ENCODE measurements around the gene CCDC85C. TPM values are rescaled to one million over a fixed set of nuclear protein-coding genes. Genes with fewer than 3 reads are reported as not detected.

Gene CCDC85C
- total RNA-seq, 1 donor from 2014 or later: 49.1 TPM

DNA sequence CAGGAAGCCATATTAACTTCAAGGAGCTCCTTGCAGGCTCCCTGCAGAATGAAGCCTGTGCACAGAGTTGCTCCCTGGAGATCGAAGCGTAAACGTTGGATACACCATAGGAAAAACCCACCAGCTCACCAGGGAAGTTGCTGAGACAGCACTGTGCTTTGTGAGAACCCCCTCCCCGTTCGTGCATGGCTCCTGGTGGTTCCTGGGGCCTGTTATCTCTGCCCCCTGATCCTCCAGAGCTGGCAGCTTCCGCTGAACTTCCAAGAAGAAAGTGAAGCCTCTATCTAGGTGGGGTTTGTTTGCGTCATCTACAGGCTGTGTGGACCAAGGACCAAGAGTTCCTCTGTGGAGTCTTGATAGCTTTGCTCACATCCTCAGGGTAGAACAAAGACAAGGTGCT, 2.4 kb upstream of the CCDC85C start:
- Mint-ChIP-seq H3K9me3 (no peaks in the 10 kb centered on the region), H3K36me3 (no peaks in the 10 kb centered on the region), H3K27ac (no peak overlapping the region), H3K4me1 (ENCODE audit: unreplicated experiment) (peaks cover 24% of the 10 kb centered on the region), H3K27me3 (peaks cover 9% of the 10 kb centered on the region), H3K4me3 (peak overlapping the region; percentile 34)
- no peak for DNase-seq (ENCODE audit: extremely low spot score, unreplicated experiment)
- TF ChIP-seq, protein P1, sequence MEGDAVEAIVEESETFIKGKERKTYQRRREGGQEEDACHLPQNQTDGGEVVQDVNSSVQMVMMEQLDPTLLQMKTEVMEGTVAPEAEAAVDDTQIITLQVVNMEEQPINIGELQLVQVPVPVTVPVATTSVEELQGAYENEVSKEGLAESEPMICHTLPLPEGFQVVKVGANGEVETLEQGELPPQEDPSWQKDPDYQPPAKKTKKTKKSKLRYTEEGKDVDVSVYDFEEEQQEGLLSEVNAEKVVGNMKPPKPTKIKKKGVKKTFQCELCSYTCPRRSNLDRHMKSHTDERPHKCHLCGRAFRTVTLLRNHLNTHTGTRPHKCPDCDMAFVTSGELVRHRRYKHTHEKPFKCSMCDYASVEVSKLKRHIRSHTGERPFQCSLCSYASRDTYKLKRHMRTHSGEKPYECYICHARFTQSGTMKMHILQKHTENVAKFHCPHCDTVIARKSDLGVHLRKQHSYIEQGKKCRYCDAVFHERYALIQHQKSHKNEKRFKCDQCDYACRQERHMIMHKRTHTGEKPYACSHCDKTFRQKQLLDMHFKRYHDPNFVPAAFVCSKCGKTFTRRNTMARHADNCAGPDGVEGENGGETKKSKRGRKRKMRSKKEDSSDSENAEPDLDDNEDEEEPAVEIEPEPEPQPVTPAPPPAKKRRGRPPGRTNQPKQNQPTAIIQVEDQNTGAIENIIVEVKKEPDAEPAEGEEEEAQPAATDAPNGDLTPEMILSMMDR (conservative IDR thresholded peaks at IDR 0.05): no peak

DNA sequence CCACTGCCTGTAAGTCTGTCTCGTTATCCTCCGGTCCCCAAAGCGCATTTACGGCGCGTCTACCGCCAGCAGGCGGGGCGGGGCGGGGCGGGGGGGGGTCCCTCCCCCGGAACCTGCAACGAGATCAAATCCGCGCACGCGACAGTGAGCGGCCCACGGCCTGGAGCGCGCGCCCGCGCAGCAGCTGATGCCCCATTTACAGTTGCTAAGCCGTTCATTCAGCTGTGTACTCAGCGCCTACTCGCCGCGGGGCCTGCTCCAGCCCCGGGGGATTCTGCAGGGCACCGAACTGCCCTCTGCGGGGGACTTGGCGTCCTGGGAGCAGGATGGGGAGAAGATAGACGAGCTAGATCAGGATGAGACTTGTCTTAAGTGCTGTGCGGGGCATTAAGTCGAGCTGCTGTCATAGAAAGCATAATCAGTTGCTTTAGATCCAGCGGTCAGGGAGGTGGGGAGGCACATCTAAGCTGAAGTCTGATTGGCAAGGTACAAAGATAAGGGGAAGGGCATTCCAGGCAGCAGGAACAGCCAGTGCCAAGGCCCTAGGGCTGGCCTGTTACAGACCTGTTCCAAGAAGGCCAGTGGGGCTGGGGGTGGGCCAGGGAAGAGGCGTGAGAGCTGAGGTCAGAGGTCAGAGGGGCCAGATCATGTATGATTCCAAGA, 1.4 kb upstream of the CCDC85C start:
- Mint-ChIP-seq H3K4me1 (ENCODE audit: unreplicated experiment) (peaks cover 33% of the 10 kb centered on the region), H3K4me3 (peak overlapping the region; percentile 89), H3K27me3 (peaks cover 9% of the 10 kb centered on the region), H3K9me3 (no peaks in the 10 kb centered on the region), H3K27ac (peak overlapping the region; percentile 82), H3K36me3 (no peaks in the 10 kb centered on the region)
- no peak for DNase-seq (ENCODE audit: extremely low spot score, unreplicated experiment)
- TF ChIP-seq, protein P1 (conservative IDR thresholded peaks at IDR 0.05): no peak

DNA sequence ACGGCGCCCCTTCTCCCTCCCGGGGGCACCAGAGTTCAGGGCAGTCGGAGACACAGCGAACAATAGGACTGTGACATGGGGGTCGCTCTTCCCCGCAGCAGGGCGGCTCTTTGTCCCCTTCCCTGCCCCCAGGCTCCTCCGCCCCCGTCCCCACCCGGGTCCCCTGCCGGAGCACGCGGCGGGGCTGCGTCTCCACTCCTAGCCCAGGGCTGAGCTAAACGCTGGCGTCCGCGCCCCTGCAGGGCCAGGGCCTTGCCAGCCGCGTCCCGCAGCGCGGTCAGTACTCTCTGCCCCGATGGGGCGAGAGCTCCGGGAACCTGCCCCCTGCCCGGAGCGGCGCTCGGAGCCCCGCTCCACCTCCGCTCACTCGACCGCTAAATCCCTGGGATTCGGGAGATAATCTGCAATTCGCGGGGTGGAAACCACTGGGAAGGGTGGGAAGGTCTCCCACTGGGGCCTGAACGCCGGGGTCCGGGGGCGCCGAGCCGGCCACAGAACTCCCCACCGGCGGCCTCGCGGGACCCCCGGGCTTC, 825 bp upstream of the CCDC85C start:
- Mint-ChIP-seq H3K9me3 (no peaks in the 10 kb centered on the region), H3K27ac (peak overlapping the region; percentile 94), H3K4me1 (ENCODE audit: unreplicated experiment) (peaks cover 35% of the 10 kb centered on the region), H3K36me3 (no peaks in the 10 kb centered on the region), H3K4me3 (peak overlapping the region; percentile 89), H3K27me3 (peaks cover 9% of the 10 kb centered on the region)
- DNase-seq (ENCODE audit: extremely low spot score, unreplicated experiment): peak; percentile 81
- TF ChIP-seq, protein P1 (conservative IDR thresholded peaks at IDR 0.05): no peak

DNA sequence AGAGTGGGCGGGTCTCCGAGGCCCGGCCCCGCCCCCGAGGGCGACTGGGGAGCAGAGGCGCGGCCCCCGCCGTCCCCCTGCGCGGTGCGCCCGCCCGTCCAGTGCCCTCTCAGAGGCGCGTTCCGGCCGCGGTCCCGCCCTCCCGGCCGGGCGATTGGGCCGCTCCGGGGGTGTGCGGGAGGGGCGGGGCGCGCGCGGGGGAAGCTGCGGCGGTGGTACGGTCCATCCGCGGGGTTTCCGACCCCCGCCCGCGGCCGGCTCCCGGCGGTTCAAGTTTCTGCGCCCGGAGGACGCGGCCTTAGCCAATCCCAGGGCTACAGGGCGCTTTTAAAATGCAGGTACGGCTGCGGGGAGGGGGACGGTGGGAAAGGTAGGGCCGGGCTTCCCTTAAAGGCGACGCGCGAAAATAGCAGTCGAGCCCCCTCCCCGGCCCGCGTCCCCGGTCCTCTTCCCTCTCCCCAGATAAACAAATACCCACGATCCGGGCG, 315 bp upstream of the CCDC85C start:
- H3K4me3 Mint-ChIP-seq: peak overlapping the region; percentile 89
- peak overlapping the region; percentile 94 for H3K27ac Mint-ChIP-seq
- DNase-seq (ENCODE audit: extremely low spot score, unreplicated experiment): peak; percentile 99
- no peaks in the 10 kb centered on the region for H3K9me3 Mint-ChIP-seq
- no peaks in the 10 kb centered on the region for H3K36me3 Mint-ChIP-seq
- H3K27me3 Mint-ChIP-seq: peaks cover 9% of the 10 kb centered on the region
- TF ChIP-seq, protein P1 (conservative IDR thresholded peaks at IDR 0.05): no peak
- peaks cover 35% of the 10 kb centered on the region for H3K4me1 Mint-ChIP-seq (ENCODE audit: unreplicated experiment)

DNA sequence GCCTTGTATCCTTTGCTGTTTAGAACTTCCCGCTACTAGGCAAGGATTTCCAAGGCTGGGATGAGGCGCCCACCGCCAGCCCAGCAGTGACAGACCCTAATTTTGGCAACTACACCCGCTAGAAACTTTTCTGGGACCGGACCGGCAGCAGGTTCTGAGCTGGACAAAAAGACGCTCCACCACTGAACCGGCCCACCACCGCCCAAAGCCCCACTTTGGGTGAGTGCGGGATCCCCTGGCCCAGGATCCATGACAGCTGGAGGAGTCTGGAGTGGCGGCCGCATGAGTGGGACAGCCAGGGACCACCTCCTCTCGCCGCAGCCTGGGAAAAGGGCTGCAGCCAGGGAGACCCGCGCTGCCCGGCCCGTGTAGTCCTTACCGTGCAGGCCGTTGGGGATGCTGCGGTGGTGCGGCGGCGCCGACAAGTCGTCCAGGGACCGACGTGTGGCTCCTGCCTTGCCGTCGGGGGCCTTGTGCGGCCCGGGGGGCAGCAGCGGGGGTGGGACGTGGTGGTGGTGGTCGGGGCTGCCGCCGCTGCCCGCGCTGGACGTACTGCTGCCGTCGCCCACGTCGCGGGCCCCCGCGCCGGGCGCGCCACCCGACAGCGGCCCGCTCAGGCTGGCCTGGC, 1.1 kb downstream of the CCDC85C start:
- peak overlapping the region; percentile 78 for H3K27ac Mint-ChIP-seq
- peaks cover 45% of the 10 kb centered on the region for H3K4me1 Mint-ChIP-seq (ENCODE audit: unreplicated experiment)
- TF ChIP-seq, protein P1 (conservative IDR thresholded peaks at IDR 0.05): no peak
- H3K4me3 Mint-ChIP-seq: peak overlapping the region; percentile 94
- H3K36me3 Mint-ChIP-seq: no peaks in the 10 kb centered on the region
- H3K27me3 Mint-ChIP-seq: peaks cover 9% of the 10 kb centered on the region
- DNase-seq (ENCODE audit: extremely low spot score, unreplicated experiment): no peak
- no peaks in the 10 kb centered on the region for H3K9me3 Mint-ChIP-seq

All from type B pancreatic cell (in vitro differentiated cells).